GM06990 (cell line): ENCODE measurements around the gene WWP2.

Experiments
- DNase-seq: peaks from one replicate; pipeline ENCODE4 v3.0.0-alpha.2; 2011; ENCODE audit not compliant: insufficient read length; ENCODE audit errors: extremely low read depth
- H3K27me3 ChIP-seq: replicated peaks from 2 replicates; pipeline ENCODE4 v1.6.0; 2011; ENCODE audit warnings: low read length; ENCODE audit not compliant: control insufficient read depth, insufficient read depth
- H3K36me3 ChIP-seq: 2 replicates; pipeline ENCODE4 v1.5.1; 2011; ENCODE audit warnings: low read length; ENCODE audit not compliant: control insufficient read depth, insufficient read depth
- H3K4me3 ChIP-seq: replicated peaks from 2 replicates; pipeline ENCODE4 v1.5.1; 2011; ENCODE audit warnings: low read depth, mild to moderate bottlenecking, control low read depth, low read length
- CTCF ChIP-seq: IDR thresholded peaks from 2 replicates; pipeline ENCODE4 v1.5.1; 2011; ENCODE audit warnings: low read length, control low read depth, mild to moderate bottlenecking, inconsistent platforms; ENCODE audit not compliant: insufficient read depth, poor library complexity, severe bottlenecking

WWP2 gene

GRCh38 chr16:69858191-69859104, 96.3 kb downstream of the WWP2 start:
- no peak overlapping the region for H3K4me3 ChIP-seq
- H3K27me3 ChIP-seq, result no peaks in the 10 kb centered on the region
- no peak for DNase-seq
- no peak for TF ChIP-seq CTCF
- H3K36me3 ChIP-seq, result no peaks in the 10 kb centered on the region; the same call in 1 of the 2 replicates

GRCh38 chr16:69859105-69859989, 97.2 kb downstream of the WWP2 start:
- no peaks in the 10 kb centered on the region; the same call in 1 of the 2 replicates for H3K36me3 ChIP-seq
- no peak for DNase-seq
- peak; percentile 48 for TF ChIP-seq CTCF
- H3K27me3 ChIP-seq, result no peaks in the 10 kb centered on the region
- H3K4me3 ChIP-seq, result no peak overlapping the region

GRCh38 chr16:69860233-69861231, 98.4 kb downstream of the WWP2 start:
- no peaks in the 10 kb centered on the region for H3K27me3 ChIP-seq
- H3K36me3 ChIP-seq, result no peaks in the 10 kb centered on the region; the same call in 1 of the 2 replicates
- TF ChIP-seq CTCF, result no peak
- no peak for DNase-seq
- H3K4me3 ChIP-seq, result no peak overlapping the region

- H3K4me3 ChIP-seq, result no peak overlapping the region
- H3K36me3 ChIP-seq, result no peaks in the 10 kb centered on the region; the same call in 1 of the 2 replicates
- no peak for DNase-seq
- no peaks in the 10 kb centered on the region for H3K27me3 ChIP-seq
- no peak for TF ChIP-seq CTCF
These were observed 99.3 kb downstream of the WWP2 start for GRCh38 chr16:69861292-69862030.
